NOMO-1 (cell line): ENCODE measurements around the gene KIAA0319L.

Experiments used
- DNase-seq, 2 experiments: peaks; one replicate each; lab custom pipeline; 2025; ENCODE audit not compliant: unreplicated experiment in 2 of 2; lab: John Stamatoyannopoulos, UW

The KIAA0319L gene

DNA sequence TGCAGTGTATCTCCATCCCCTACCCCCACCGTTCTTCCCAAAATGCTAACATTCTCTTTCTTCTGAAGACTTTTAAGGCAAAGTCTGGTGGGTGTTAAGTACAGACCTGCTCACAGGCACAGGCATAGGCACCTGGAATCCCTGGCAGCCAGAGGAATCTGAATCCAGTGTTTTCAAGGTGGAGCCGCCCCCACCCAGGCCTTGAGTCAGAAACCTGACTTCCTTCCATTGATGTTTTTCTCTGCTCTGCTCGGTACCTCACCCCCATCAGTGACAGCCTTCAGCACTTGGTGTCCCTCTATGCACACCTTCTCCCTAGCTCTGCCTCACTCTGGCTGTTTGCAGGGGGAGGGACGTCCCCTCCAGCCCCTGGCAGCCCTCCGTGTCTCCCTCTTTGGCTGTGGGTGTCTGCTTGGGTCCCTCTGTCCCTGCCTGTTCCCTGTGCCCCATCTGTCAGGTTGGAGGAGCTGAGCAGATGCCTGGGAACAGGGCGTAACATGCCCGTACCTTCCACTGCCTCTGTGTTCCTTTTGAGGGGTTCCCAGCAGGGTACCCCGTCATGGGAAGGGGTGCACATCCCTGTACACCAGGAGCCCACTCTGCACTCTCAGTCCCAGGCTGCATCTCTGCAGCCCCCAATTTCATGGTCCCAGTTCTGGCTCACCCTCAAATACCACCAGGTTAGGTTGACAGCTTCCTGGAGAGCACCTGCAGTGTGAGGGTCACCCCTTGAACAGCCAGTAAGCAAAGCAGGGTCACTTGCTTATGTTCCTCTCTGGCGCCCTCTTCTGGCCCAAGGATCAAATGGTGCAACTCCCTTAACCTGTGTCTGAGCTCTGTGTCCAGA lies 7.1 kb upstream of the KIAA0319L start:
- peak; percentile 43 to 55 for DNase-seq

DNA sequence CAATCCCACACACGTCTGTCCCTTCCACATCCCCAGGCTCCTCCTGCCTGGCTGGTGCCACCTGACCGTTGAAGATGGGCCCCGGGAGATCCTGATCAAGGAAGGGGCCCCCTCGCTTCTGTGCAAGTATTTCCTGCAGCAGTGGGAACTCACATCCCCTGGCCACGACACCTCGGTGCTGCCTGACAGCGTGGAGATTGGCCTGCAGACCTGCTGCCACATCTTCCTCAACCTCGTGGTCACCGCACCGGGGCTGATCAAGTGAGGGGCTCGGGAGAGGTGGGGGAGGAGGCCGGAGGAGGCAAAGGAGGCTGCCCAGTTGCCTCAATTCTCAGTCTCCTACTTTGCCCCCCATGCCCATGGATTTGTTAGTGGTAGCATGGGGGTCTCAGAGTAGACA lies 6.0 kb upstream of the KIAA0319L start:
- DNase-seq: no peak

DNA sequence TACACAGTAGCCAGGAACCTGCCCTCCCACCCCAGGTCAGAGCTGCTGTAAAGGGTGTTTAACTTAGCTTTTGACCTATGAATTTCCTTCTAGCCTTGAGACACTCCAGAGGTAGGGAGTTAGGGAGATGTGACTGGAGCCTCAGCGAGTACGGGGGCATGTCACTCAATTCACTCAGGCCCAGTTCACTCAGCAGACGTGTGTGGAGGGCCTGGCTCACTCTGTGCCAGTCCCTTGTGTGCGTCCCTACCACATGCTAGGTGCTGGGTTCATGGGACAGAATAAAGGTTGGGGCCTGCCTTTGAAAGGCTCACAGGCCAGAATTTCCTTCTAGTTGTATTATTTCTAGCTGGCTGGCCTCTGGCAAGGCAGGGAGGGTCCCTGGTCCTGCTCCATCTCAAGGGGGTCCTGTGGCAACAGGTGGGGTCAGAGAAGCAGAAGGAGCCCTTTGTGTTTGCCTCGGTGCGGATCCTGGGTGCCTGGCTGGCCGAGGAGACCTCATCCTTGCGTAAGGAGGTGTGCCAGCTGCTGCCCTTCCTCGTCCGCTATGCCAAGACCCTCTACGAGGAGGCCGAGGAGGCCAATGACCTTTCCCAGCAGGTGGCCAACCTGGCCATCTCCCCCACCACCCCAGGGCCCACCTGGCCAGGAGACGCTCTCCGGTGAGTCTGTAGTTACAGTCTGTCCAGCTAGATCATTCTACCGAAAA lies 4.9 kb upstream of the KIAA0319L start:
- no peak for DNase-seq

DNA sequence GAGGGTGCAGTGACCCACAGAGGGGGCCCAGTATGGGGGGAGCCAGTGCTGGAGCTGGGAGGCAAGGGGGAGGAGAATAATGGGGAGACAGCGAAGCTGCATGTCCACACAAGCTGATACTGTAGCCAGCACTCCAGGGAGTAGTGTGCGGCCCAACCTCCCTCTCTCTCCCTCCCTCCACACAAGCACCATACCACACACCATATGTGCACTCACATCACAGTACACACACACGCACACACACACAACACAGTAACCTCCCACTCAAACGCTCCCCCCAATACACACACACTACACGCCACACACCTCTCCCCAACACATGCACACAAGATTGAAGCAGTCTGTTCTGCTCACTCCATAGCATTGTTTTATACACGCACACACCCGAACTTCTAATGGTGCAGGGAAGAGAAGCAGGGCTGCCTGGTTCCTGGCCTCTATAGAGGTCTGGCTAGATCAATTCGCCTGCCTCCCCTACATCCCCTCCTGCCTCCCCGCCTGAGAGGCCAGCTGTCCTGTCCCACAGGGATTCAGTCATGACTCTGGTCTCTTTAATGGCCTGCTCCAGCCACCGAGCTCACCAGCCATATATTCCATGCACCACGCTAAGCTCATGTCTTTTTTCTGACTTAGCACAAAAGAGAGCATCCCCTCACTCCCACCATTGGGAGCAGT lies 4.2 kb upstream of the KIAA0319L start:
- no peak for DNase-seq

DNA sequence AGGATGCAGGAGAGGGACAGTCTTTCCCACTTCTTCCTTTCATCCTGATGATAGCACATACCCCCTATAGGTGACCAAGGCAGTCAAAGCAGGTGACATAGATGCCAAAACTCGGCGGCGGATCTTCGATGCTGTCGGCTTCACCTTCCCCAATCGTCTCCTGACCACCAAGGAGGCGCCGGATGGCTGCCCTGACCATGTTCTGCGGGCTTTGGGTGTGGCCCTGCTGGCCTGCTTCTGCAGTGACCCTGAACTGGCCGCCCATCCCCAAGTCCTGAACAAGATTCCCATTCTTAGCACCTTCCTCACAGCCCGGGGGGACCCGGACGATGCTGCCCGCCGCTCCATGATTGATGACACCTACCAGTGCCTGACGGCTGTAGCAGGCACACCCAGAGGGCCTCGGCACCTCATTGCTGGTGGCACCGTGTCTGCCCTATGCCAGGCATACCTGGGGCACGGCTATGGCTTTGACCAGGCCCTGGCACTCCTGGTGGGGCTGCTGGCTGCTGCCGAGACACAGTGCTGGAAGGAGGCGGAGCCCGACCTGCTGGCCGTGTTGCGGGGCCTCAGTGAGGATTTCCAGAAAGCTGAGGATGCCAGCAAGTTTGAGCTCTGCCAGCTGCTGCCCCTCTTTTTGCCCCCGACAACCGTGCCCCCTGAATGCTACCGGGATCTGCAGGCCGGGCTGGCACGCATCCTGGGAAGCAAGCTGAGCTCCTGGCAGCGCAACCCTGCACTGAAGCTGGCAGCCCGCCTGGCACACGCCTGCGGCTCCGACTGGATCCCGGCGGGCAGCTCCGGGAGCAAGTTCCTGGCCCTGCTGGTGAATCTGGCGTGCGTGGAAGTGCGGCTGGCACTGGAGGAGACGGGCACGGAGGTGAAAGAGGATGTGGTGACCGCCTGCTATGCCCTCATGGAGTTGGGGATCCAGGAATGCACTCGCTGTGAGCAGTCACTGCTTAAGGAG lies 3.3 kb upstream of the KIAA0319L start:
- DNase-seq: no peak

DNA sequence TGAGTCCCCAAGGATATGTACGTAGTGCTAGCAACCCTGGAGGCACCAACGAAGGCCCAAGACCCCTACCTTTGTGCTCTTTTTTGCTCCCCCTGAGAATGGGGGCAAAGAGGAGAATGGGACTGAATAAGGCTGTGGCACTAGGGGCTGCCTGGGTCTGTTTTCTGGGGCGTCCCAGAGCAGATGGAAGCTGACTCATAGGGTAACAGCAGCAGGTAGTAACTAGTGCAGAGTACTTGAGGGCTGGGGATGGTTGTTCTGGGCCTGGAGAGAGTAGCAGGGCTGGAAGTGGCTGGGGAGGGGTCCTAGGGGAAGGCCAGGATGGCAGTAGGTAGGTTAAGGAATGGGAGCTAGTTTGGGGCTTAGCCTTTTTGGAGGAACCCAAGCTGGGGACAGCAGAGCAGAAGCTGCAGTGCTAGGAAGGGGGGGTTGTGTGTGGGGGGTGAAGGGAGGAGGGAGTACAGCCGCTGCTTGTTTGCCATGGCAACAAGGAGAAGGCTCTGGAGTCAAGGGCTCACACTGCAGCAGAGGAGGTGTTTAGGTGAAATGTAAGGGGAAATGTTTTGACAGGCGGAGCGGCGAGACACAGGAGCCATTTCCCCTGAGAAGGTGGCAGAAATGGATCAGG lies 2.2 kb upstream of the KIAA0319L start:
- DNase-seq: no peak

DNA sequence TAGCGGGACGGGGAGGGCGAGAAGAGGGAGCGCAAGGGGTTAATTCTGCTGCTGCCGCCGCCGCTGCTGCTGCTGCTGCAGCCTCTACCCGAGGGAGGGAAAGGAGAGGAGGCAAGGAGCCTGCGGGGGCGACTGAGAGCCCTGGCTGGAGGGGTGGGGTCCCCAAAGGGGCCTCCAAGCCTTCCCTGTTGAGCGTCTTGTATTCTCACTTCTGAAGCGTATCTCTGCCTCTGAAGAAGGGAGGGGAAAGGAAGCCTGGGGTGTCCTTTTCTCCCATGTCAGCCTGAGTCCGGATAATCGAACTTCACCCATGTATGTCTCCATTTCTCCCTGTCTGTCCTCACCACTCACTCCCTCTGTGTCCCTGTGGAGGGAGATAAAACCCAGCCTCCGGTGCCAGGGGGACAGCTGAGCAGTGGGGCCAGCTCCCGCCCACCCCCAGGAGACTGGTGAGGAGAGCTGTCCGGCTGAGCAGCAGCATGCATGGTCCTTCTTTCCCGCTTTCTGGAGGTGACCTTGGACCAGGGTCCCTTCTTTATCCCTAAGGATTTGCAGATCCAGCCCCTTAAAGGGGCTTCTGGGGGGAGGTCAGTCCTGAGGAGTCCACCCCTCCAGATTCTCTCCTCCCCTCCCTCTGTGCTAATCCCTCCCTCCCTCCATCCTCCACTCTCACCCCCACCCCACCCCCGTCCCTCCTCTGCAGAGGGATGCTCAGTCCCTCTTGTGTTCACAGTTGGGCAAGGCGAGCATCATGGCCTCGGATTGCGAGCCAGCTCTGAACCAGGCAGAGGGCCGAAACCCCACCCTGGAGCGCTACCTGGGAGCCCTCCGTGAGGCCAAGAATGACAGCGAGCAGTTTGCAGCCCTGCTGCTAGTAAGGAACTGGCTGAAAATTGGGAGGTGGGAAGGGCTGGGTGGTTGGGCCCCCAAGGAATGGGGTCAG lies 1.4 kb upstream of the KIAA0319L start:
- no peak for DNase-seq

DNA sequence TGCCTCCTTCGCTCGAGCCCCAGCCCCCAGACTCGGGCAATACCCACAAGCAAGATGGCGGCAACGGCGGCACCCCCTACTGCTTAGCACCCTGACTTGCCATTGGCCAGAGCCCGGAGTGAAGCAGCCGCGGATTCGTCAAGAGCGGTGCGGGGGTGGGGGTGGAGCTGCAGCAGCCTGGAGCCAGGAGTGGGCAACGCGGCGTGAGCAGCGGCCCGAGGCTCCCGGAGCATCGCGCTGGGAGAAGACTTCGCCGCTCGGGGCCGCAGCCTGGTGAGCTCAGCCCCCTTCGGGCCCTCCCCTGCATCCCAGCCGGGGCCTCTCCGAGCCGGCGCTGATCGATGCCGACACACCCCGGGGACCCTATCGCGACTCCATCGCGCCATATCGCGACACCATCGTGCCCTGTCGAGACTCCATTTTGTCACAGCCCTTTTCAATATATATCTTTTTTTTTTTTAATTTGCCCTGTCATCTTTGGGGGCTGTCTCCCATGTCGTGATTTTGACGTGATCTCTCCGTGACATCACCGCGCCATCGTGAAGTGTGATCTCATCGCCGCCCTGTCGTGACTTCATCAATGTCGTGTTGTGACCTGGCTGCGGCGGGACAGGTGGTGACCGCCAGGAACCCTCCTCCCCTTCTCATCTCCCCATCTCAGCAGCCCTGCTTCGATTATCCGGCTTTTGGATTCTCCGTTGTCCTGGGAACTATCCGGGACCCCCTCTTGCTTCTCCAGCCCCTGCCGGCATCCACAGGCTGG lies 589 bp upstream of the KIAA0319L start, which contains the start of gene NCDN:
Gene NCDN, plus strand, starts transcription at position 189 of the 763 bp plus-strand sequence. Its CDS starts 392 bp downstream, at position 581.
- peak; percentile 90 to 97 for DNase-seq

DNA sequence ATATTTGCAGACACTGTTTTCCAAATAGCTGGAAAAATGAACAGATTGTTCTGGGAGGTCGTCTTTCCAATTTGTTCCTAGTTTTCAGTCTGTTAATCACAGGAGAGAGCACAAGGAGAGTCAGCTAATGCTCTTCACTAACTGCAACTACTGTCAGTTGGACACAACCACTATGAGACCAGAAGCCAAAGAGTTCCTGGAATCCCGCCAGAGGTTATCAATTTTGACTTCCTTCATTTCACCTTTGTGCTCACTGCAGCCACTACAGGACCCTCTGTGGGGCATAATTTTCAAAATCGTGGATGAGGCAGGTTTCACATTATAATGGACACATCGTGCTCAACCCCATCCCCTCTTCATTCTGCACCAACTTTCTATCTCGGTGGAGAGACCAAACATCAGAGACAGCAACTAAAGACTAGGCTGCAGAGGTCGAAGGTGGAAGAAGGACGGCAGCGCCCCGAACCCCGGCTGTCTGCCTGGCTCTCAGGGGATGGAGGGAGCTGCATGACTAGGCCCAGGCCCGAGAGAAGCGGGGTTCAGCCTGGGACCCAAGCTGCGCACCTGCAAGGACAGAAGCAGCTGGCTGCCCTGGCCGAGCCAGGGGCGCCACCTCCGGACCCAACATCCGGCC lies 602 bp downstream of the KIAA0319L start:
- DNase-seq: no peak

DNA sequence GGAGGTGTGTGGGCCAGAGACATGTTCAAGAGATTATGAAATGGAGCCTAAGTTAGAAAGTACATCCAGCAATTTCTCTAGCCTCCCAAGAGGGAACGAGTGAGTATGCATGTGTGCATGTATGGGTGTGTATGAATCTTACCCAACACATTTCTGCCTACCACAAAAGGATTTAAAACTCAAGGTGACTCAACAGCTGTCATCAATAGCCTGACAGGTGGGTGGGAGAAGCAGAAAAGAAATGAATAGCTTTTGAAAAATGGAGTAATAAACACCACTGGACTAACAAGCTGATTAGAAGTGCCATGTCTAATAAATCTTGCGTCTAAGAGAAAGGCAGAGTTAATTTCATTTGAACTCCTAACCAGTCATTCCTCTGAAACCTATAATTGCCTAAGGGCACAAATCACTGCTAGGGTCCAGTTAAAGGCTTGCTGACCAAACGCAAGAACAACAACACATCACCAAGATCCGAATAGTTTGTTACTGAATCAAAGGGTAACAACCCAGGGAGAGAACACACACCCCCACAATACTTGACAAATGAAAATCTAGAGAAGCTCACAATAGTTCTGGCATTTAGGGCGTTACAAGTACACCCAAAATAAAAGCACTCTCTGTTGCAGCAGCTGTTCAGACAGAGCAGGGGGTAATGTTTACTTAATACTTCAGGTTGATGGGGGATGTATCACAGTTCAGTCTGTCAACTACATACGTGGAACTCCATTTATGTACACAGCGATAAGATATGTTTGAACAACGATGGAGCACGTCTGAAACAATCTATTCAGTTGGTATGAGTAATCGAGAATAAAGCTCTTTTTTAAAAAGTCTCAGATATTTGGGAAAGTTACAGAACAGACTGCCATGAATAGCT lies 1.4 kb downstream of the KIAA0319L start:
- no peak for DNase-seq

DNA sequence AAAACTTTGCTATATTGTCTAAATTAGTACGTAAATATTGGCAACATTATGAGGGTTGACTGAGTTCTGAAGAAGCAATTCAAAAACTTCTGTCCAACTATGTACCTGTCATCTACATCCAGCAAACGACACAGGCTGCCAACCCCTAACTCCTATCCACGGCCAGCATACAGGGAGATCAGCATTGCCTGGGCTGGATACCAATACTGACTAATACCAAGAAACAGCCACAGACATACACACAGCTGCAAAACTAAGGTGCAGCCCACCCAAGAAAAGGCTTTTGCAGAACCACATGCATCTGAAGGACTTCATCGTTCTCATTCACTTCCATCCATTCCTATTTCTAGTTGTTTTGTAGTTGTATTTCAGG lies 2.0 kb downstream of the KIAA0319L start:
- DNase-seq: no peak

DNA sequence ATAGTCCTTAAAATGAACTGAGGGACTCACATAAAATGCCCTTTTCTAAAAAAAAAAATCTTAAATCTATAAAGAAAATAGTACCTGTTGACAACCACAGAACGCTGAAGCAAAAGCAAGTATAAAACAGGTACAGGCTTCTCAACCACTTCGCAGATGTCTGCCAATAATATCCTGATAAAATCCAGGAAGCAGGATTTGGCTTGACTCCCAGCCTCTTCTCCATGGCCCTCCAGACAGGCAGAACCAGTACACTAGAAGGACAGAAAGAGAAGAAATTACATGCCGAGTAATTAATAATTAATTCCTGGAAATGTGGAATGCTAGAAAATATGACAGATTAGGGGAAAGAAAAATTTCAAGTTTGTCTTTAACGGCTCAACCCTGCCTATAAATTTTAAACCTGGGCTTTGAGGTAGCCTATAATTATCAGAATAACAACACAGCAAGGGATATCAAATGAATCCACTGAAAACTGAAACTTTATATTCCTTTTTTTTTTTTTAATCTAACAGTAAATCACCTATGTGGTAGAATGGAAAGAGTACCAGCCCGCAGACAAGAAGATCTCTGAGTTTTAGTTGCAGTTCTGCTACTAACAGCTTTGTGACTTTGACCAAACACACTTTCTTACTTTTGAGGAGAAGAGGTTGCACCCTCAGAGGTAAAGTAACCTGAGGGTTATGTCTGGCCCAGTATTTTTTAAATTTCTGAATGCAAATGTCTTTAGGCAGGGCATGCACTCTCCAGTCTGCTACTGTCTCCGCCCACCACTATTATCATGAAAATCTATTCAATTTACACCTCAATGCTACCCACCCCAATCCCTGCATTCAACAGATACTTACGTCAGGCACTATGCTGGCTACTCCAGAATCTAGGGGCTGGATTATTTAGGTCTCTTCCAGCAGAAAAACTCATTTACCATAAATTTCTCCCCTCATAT lies 2.7 kb downstream of the KIAA0319L start:
- DNase-seq: no peak

DNA sequence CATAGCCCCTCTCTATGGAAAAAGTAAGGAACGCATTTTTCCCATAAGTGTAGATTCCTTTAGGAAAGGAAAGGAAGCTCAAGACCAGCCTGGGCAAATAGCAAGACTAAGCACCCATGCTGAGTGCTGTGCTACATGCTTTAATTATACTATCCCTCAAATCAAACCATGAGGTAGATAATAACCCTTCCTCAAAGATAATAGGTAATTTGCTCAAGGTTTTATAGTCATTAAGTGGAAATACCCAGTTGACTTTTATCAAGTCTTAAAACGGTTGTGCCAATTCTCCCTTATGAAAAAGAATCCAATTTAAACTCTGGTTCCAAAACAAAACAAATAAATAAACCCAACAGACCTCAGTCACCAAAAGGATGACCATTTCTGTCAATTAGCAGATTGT lies 3.4 kb downstream of the KIAA0319L start:
- no peak for DNase-seq

DNA sequence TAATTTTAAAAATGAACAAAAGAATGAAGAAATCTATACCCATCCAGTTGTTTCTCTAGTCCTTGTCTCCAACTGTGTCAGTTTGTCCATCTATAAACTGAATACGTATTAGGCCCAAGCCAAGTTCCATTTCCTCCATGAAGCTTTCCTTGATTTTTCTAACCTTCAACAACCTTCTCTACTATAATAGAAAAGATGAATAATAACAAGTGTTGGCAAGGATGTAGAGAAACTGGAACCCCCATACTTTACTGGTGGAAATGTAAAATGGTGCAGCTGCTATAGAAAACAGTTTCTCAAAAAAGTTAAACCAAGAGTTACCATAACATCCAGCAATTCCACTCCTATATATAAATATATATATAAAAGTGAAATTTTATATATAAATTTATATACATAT lies 10.6 kb downstream of the KIAA0319L start:
- no peak for DNase-seq

DNA sequence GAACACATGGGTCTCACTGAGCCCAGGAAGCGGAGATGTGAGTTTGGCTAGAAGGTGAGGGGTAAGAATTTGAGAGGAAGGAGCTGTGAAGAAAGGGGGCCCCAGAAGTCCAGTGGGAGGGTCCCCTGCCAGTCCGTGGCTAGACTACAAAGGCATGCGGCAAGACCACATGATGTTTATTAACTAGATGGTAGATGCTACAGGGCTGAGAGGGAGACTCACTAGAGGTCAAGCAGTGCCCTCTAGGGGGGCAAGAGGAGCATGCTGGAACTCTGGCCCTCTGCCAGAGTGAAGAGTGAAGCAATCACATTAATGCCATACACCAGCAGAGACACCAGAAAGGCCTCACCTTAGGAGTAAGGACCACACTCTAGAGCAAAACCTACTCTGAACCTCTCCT lies 12.2 kb downstream of the KIAA0319L start:
- DNase-seq: peak; percentile 73 to 78

DNA sequence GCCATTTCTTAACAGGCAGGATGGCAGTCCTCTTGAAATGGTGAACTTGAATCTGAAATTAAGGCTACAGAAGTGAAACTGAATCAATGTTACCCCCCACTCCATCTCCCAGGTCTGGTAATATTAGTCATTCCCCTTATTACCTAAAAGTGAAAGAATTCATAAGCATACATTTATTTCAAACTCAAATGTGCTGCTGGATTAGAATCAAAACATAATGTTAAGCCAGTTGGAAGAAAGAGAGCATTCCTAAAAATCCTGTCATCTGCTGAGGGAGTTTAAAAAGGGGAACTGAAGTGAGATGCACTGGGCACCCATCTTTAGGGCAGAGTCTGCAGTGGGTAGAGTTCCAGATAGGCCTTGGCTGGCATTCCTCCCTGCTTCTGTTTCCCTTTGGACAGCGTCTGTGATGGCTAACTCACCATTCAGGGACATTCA lies 17.4 kb downstream of the KIAA0319L start:
- peak in 1 of 2 experiments; percentile 41 for DNase-seq
